Brain microvascular endothelial cell (primary cell): ENCODE results near the gene GPR82.

Experiments
- DNase-seq: peaks from one replicate; pipeline ENCODE4 v3.0.0-alpha.2; 2020
- H3K27ac ChIP-seq: fragments of 250-450 bp; sonication (Bioruptor Pico); 2 replicates; pipeline ENCODE4 v1.5.1; 2020; ENCODE audit warnings: mild to moderate bottlenecking, moderate library complexity
- H3K27me3 ChIP-seq: fragments of 250-450 bp; sonication (Bioruptor Pico); replicated peaks from 2 replicates; pipeline ENCODE4 v1.5.1; 2020; ENCODE audit warnings: mild to moderate bottlenecking
- H3K36me3 ChIP-seq: fragments of 250-450 bp; sonication (Bioruptor Pico); replicated peaks from 2 replicates; pipeline ENCODE4 v1.5.1; 2020; ENCODE audit warnings: mild to moderate bottlenecking
- H3K4me3 ChIP-seq: 2 replicates; pipeline ENCODE4 v1.5.1; 2011; ENCODE audit warnings: low read depth, mild to moderate bottlenecking, control low read depth, low read length, moderate library complexity
- CTCF ChIP-seq: IDR thresholded peaks from 2 replicates; pipeline ENCODE4 v1.5.1; 2011; ENCODE audit warnings: low read depth, mild to moderate bottlenecking, moderate library complexity, low read length, control low read depth, inconsistent platforms; ENCODE audit errors: missing control alignments
- in situ Hi-C: cut with HindIII; loops from 2 replicates; pipeline ENCODE4 v1.10.0; 2017; ENCODE audit warnings: low sequenced_read_pairs, low pct_ligation_motif_present

The GPR82 gene

DNA sequence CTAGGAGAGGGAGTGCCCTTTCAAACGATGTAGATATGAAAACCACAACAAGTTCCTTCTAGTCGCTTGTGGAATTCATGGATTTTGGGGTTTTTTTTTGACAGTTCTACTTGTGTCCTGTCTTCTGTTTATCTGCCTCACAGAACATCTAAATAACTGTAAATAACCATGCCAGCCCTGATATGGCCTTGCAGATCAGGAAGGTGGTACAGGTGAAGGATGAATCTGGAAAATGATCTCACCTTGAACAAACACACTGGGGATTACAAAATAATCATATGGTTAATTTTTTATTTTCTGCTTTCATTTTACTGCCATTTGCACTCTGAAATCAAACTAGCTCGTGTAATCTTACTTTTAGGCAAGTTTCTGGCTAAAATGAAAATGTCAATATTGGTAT is 37.2 kb downstream of the GPR82 start:
- Histone ChIP-seq H3K27ac (no peak overlapping the region), H3K27me3 (no peaks in the 10 kb centered on the region), H3K4me3 (no peak overlapping the region), H3K36me3 (no peaks in the 10 kb centered on the region)
- TF ChIP-seq CTCF = no peak
- no peak for DNase-seq
- in situ Hi-C loops = no loop called here

DNA sequence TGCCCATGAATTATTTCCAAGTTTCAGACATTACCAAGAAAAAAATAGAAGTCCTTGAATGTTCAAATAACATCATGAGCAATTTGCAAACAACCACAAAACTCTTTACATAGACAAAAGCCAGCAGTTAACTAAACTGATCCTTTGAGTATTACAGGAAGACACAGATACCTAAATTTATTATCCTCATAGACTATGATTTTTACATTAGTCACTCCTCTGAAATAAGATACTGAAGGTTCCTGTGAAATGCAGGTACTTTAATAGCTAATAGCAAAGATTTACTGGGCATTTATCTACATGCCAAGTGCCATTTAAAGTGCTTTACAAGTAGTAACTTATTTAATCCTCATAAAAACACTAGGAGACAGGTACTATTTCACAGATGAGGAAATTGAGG is 37.7 kb downstream of the GPR82 start:
- H3K27ac ChIP-seq = no peak overlapping the region
- no peak for TF ChIP-seq CTCF
- in situ Hi-C loops = no loop called here
- no peaks in the 10 kb centered on the region for H3K27me3 ChIP-seq
- DNase-seq = no peak
- no peaks in the 10 kb centered on the region for H3K36me3 ChIP-seq
- H3K4me3 ChIP-seq = no peak overlapping the region

DNA sequence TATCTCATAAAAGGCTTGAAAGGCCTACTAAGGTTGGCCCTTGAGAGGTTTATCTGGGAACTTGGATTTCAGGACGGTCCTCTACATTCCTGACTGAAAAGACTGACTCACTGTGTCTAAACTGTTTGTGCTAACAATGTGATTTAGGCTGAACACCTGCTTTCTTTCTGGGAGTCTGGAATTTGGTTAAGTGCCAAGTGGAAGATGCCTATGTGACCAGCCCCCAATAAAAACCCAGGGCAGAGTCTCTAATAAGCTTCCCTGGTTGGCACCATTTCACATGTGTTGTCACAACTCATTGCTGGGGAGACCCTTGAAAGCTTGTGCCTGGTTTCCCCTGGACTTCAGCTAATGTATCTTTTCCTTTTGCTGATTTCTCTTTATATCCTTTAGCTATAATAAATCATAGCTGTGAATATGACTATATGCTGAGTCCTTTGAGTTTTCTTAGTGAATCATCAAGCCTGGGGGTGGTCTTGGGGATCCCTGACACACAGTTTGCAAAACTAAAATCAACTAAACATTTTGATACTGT is 55.1 kb downstream of the GPR82 start:
- H3K27ac ChIP-seq = peak overlapping the region; percentile 64
- H3K27me3 ChIP-seq = no peaks in the 10 kb centered on the region
- in situ Hi-C loops = no loop called here
- TF ChIP-seq CTCF = no peak
- H3K4me3 ChIP-seq = no peak overlapping the region
- DNase-seq = peak; percentile 59
- no peaks in the 10 kb centered on the region for H3K36me3 ChIP-seq
